ENCODE measurements around the gene MYRF. TPM values are rescaled to one million over a fixed set of nuclear protein-coding genes. Genes with fewer than 3 reads are reported as not detected.

The MYRF gene
- total and polyA plus RNA-seq, 2 of the 13 experiments (the other 11 are each of a cell fraction or from before 2014, with no cell fraction given), result 10.2 to 25.9 TPM

GRCh38 chr11:61815790-61816735 is 63.6 kb downstream of the MYRF start (continued):
- TF ChIP-seq THYN1 (CRISPR knock-in tag; IDR thresholded peaks at IDR 0.05; ENCODE audit: borderline replicate concordance, low read depth) (no peak), ZNF740 (CRISPR knock-in tag; IDR thresholded peaks at IDR 0.05) (no peak), ZNF549 (CRISPR knock-in tag; IDR thresholded peaks at IDR 0.05) (no peak), ZNF615 (CRISPR knock-in tag; IDR thresholded peaks at IDR 0.05; ENCODE audit: borderline replicate concordance) (no peak), EHMT2 (IDR thresholded peaks at IDR 0.05; ENCODE audit: borderline replicate concordance, low read depth, low read length) (no peak), ZNF547 (CRISPR knock-in tag; IDR thresholded peaks at IDR 0.05) (no peak; the same call in 1 of the 2 replicates), KDM5B (CRISPR knock-in tag; IDR thresholded peaks at IDR 0.05; ENCODE audit: borderline replicate concordance) (no peak), HNRNPH1 (optimal IDR thresholded peaks at IDR 0.05; ENCODE audit: low read depth, low read length) (no peak), HDAC1 (CRISPR knock-in tag; IDR thresholded peaks at IDR 0.05) (0 out of 2 replicates have a peak, but pooled peaks have one; percentile 9), ZNF609 (CRISPR knock-in tag; IDR thresholded peaks at IDR 0.05; ENCODE audit: borderline replicate concordance) (no peak), NFE2 (CRISPR knock-in tag; IDR thresholded peaks at IDR 0.05) (no peak), ZMYM3 (CRISPR knock-in tag; IDR thresholded peaks at IDR 0.05) (no peak), PRDM4 (CRISPR knock-in tag; IDR thresholded peaks at IDR 0.05; ENCODE audit: borderline replicate concordance) (no peak), ZIK1 (CRISPR knock-in tag; IDR thresholded peaks at IDR 0.05; ENCODE audit: borderline replicate concordance, low read depth) (no peak), ZNF773 (CRISPR knock-in tag; IDR thresholded peaks at IDR 0.05; ENCODE audit: borderline replicate concordance) (no peak), ZNF775 (CRISPR knock-in tag; IDR thresholded peaks at IDR 0.05; ENCODE audit: borderline replicate concordance) (no peak), ZNF329 (CRISPR knock-in tag; IDR thresholded peaks at IDR 0.05; ENCODE audit: low read depth) (no peak), MAF1 (CRISPR knock-in tag; IDR thresholded peaks at IDR 0.05; ENCODE audit: borderline replicate concordance) (no peak), GFI1 (CRISPR knock-in tag; IDR thresholded peaks at IDR 0.05; ENCODE audit: borderline replicate concordance) (no peak), GABPA (IDR thresholded peaks at IDR 0.05; ENCODE audit: low read depth, low read length) (no peak), GABPA (CRISPR knock-in tag; IDR thresholded peaks at IDR 0.05; ENCODE audit: low read depth) (no peak)

Data from HepG2 (cell line).